SK-N-SH treated with all-trans-retinoic acid at 6 μM for 48 hours (cell line): ENCODE measurements around the gene TNFAIP8.

ENCODE experiments used
- BACH2 ChIP-seq: fragments of 250-450 bp; sonication (Bioruptor Pico); IDR thresholded peaks from 2 replicates; pipeline ENCODE4 v1.9.0; 2021; ENCODE audit warnings: mild to moderate bottlenecking, borderline replicate concordance
- ESRRG ChIP-seq: fragments of 250-450 bp; sonication (Bioruptor Pico); IDR thresholded peaks from 2 replicates; pipeline ENCODE4 v1.6.1; 2021; ENCODE audit warnings: mild to moderate bottlenecking
- ISL1 ChIP-seq: fragments of 250-450 bp; sonication (Bioruptor Pico); IDR thresholded peaks from 2 replicates; pipeline ENCODE4 v2.1.2; 2022; ENCODE audit warnings: mild to moderate bottlenecking, moderate library complexity
- OSR1 ChIP-seq: fragments of 250-450 bp; sonication (Bioruptor Pico); IDR thresholded peaks from 2 replicates; pipeline ENCODE4 v1.8.0; 2022; ENCODE audit warnings: moderate library complexity, mild to moderate bottlenecking, inconsistent platforms
- RARB ChIP-seq: fragments of 250-450 bp; sonication (Bioruptor Pico); IDR thresholded peaks from 2 replicates; pipeline ENCODE4 v1.8.0; 2021; ENCODE audit warnings: mild to moderate bottlenecking, moderate library complexity
- SNAI2 ChIP-seq: fragments of 250-450 bp; sonication (Bioruptor Pico); IDR thresholded peaks from 2 replicates; pipeline ENCODE4 v1.5.0; 2020; ENCODE audit warnings: mild to moderate bottlenecking, moderate library complexity
- TCF4 ChIP-seq: fragments of 250-450 bp; sonication (Bioruptor Pico); IDR thresholded peaks from 2 replicates; pipeline ENCODE4 v1.8.0; 2021; ENCODE audit warnings: mild to moderate bottlenecking, moderate library complexity, borderline replicate concordance
- ZNF565 ChIP-seq: fragments of 450-650 bp; formaldehyde crosslinking; conservative IDR thresholded peaks from 2 replicates; pipeline ENCODE4 v1.5.0; 2020; ENCODE audit warnings: low read depth, mild to moderate bottlenecking, moderate library complexity
- ZNF70 ChIP-seq: fragments of 450-650 bp; formaldehyde crosslinking; IDR thresholded peaks from 2 replicates; pipeline ENCODE4 v1.5.0; 2020; ENCODE audit warnings: mild to moderate bottlenecking, moderate library complexity
- TF ChIP-seq, protein P1 (sequence below): fragments of 250-450 bp; sonication (Bioruptor Pico); IDR thresholded peaks from 2 replicates; pipeline ENCODE4 v1.5.1; 2020; ENCODE audit warnings: low read depth, mild to moderate bottlenecking, moderate library complexity
- TF ChIP-seq, protein P2 (sequence below): fragments of 250-450 bp; sonication (Bioruptor Pico); IDR thresholded peaks from 2 replicates; pipeline ENCODE4 v1.5.1; 2021; ENCODE audit warnings: mild to moderate bottlenecking, moderate library complexity
- TF ChIP-seq, protein P3 (sequence below): fragments of 250-450 bp; sonication (Bioruptor Pico); IDR thresholded peaks from 2 replicates; pipeline ENCODE4 v1.8.0; 2020; ENCODE audit warnings: mild to moderate bottlenecking, moderate library complexity, borderline replicate concordance
- TF ChIP-seq, protein P4 (sequence below): fragments of 250-450 bp; sonication (Bioruptor Pico); IDR thresholded peaks from 2 replicates; pipeline ENCODE4 v1.8.0; 2021; ENCODE audit warnings: low read depth, mild to moderate bottlenecking, moderate library complexity, borderline replicate concordance

DNA sequence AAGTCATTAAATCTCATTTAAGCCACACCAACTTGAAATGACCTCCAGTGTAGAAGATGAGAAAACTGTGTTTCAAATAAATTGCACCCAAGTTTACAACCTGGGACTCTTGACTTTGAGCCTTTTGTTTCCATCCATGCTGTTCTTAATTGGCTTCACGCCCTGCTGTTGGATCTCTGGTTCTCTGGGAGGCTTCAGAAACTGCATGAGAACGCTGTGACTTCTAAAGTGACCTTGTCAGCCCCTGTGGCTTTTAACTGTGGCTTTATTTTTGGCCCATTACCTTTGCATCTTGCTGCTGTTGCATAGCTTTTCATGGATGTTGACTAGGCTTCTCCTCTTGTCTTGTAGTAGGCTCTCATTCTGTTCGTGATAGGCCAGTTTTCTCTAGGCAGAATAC is 29.3 kb downstream of the TNFAIP8 start:
- TF ChIP-seq, protein P1, sequence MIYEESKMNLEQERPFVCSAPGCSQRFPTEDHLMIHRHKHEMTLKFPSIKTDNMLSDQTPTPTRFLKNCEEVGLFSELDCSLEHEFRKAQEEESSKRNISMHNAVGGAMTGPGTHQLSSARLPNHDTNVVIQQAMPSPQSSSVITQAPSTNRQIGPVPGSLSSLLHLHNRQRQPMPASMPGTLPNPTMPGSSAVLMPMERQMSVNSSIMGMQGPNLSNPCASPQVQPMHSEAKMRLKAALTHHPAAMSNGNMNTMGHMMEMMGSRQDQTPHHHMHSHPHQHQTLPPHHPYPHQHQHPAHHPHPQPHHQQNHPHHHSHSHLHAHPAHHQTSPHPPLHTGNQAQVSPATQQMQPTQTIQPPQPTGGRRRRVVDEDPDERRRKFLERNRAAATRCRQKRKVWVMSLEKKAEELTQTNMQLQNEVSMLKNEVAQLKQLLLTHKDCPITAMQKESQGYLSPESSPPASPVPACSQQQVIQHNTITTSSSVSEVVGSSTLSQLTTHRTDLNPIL (CRISPR knock-in tag) = no peak
- TF ChIP-seq ESRRG (CRISPR knock-in tag) (no peak), OSR1 (CRISPR knock-in tag) (no peak), ZNF565 (no peak), SNAI2 (no peak), ZNF70 (CRISPR knock-in tag) (no peak), BACH2 (CRISPR knock-in tag) (no peak), ISL1 (CRISPR knock-in tag) (no peak), RARB (CRISPR knock-in tag) (no peak), TCF4 (CRISPR knock-in tag) (no peak)
- TF ChIP-seq, protein P2, sequence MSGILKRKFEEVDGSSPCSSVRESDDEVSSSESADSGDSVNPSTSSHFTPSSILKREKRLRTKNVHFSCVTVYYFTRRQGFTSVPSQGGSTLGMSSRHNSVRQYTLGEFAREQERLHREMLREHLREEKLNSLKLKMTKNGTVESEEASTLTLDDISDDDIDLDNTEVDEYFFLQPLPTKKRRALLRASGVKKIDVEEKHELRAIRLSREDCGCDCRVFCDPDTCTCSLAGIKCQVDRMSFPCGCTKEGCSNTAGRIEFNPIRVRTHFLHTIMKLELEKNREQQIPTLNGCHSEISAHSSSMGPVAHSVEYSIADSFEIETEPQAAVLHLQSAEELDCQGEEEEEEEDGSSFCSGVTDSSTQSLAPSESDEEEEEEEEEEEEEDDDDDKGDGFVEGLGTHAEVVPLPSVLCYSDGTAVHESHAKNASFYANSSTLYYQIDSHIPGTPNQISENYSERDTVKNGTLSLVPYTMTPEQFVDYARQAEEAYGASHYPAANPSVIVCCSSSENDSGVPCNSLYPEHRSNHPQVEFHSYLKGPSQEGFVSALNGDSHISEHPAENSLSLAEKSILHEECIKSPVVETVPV (CRISPR knock-in tag) = no peak
- TF ChIP-seq, protein P3, sequence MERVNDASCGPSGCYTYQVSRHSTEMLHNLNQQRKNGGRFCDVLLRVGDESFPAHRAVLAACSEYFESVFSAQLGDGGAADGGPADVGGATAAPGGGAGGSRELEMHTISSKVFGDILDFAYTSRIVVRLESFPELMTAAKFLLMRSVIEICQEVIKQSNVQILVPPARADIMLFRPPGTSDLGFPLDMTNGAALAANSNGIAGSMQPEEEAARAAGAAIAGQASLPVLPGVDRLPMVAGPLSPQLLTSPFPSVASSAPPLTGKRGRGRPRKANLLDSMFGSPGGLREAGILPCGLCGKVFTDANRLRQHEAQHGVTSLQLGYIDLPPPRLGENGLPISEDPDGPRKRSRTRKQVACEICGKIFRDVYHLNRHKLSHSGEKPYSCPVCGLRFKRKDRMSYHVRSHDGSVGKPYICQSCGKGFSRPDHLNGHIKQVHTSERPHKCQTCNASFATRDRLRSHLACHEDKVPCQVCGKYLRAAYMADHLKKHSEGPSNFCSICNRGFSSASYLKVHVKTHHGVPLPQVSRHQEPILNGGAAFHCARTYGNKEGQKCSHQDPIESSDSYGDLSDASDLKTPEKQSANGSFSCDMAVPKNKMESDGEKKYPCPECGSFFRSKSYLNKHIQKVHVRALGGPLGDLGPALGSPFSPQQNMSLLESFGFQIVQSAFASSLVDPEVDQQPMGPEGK (CRISPR knock-in tag) = no peak
- TF ChIP-seq, protein P4, sequence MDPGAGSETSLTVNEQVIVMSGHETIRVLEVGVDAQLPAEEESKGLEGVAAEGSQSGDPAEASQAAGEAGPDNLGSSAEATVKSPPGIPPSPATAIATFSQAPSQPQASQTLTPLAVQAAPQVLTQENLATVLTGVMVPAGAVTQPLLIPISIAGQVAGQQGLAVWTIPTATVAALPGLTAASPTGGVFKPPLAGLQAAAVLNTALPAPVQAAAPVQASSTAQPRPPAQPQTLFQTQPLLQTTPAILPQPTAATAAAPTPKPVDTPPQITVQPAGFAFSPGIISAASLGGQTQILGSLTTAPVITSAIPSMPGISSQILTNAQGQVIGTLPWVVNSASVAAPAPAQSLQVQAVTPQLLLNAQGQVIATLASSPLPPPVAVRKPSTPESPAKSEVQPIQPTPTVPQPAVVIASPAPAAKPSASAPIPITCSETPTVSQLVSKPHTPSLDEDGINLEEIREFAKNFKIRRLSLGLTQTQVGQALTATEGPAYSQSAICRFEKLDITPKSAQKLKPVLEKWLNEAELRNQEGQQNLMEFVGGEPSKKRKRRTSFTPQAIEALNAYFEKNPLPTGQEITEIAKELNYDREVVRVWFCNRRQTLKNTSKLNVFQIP = no peak
